Measurements from ENCODE around the gene SLC26A11. TPM values are rescaled to one million over a fixed set of nuclear protein-coding genes. Genes with fewer than 3 reads are reported as not detected.

The SLC26A11 gene
- total and polyA plus RNA-seq, 2 donors from 2014 or later = 11.3 to 24.5 TPM

DNA sequence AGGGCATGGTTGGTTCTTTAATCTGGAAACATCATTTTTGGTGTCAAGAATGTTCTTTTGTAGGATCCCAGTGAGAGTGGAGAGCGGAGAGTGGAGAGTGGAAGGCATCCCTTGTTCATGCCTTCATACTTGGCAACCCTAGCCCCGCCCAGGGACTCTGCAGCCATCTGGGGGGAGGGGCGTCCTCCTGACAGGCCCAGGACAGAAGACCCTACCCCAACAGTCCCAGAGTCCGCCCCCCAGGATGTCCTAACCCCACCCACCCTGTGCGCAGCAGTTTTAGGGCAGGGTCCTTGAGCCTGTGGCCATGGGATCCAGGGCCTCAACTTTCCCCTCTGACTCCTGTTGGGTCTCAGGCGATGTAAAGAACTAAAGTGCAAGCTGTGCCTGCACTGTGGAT is 4.5 kb downstream of the SLC26A11 start:
- DNase-seq (peak in 1 of 5 donors; percentile 50), FAIRE-seq (no peak)
- peaks cover 0 to 12% (median 3%) of the 10 kb centered on the region in 3 donors for H3K4me1 ChIP-seq (ENCODE audit: control insufficient read depth in 2 of 3, insufficient read depth in 2 of 3, low read depth in 1 of 3, low read length in 3 of 3)
- H3K4me3 ChIP-seq (ENCODE audit: low read length in 3 of 3) = no peak overlapping the region
- no peak overlapping the region for H3K27ac ChIP-seq (ENCODE audit: low read depth in 2 of 2, low read length in 2 of 2)
- H3K9ac ChIP-seq (ENCODE audit: low read length in 3 of 3) = no peak overlapping the region
- peaks cover 0 to 4% (median 0%) of the 10 kb centered on the region in 3 donors for H3K36me3 ChIP-seq (ENCODE audit: control insufficient read depth in 2 of 3, insufficient read depth in 3 of 3, low read length in 3 of 3)
- no peaks in the 10 kb centered on the region for H3K27me3 ChIP-seq (ENCODE audit: control insufficient read depth, insufficient read depth, low read length)
- intact Hi-C loops (cut with DNase I) = no loop called here
- no peaks in the 10 kb centered on the region for H3K9me3 ChIP-seq (ENCODE audit: control insufficient read depth in 2 of 3, insufficient read depth in 1 of 3, low read length in 3 of 3)
- TF ChIP-seq, protein P1, sequence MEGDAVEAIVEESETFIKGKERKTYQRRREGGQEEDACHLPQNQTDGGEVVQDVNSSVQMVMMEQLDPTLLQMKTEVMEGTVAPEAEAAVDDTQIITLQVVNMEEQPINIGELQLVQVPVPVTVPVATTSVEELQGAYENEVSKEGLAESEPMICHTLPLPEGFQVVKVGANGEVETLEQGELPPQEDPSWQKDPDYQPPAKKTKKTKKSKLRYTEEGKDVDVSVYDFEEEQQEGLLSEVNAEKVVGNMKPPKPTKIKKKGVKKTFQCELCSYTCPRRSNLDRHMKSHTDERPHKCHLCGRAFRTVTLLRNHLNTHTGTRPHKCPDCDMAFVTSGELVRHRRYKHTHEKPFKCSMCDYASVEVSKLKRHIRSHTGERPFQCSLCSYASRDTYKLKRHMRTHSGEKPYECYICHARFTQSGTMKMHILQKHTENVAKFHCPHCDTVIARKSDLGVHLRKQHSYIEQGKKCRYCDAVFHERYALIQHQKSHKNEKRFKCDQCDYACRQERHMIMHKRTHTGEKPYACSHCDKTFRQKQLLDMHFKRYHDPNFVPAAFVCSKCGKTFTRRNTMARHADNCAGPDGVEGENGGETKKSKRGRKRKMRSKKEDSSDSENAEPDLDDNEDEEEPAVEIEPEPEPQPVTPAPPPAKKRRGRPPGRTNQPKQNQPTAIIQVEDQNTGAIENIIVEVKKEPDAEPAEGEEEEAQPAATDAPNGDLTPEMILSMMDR (IDR thresholded peaks at IDR 0.05; ENCODE audit: borderline replicate concordance, extremely low read depth, insufficient read depth) = no peak

DNA sequence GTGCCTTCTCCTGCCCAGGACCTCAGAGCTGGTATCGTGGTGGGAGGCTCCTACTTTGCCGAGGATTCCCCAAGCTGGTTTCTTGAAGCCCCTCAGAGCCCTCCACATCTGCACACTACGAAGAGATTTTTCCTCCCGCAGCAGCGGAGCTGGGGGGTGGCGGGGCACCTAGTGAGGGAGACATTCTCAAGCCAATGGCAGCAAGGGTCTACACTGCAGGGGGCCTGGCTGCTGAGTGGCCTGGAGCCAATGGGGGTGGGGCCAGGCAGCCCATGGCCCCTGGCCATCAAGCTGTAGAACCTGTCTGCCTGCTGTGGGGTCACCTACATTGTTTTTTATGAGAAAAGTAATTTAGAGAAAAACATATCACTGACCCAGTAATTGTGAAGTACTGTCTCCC is 5.0 kb downstream of the SLC26A11 start:
- Histone ChIP-seq H3K27me3 (ENCODE audit: control insufficient read depth, insufficient read depth, low read length) (no peaks in the 10 kb centered on the region), H3K9ac (ENCODE audit: low read length in 3 of 3) (no peak overlapping the region), H3K36me3 (ENCODE audit: control insufficient read depth in 2 of 3, insufficient read depth in 3 of 3, low read length in 3 of 3) (peaks cover 0 to 4% (median 0%) of the 10 kb centered on the region in 3 donors), H3K4me1 (ENCODE audit: control insufficient read depth in 2 of 3, insufficient read depth in 2 of 3, low read depth in 1 of 3, low read length in 3 of 3) (peaks cover 0 to 12% (median 3%) of the 10 kb centered on the region in 3 donors), H3K9me3 (ENCODE audit: control insufficient read depth in 2 of 3, insufficient read depth in 1 of 3, low read length in 3 of 3) (no peaks in the 10 kb centered on the region), H3K27ac (ENCODE audit: low read depth in 2 of 2, low read length in 2 of 2) (no peak overlapping the region), H3K4me3 (ENCODE audit: low read length in 3 of 3) (no peak overlapping the region)
- DNase-seq (peak in 1 of 5 donors; percentile 45), FAIRE-seq (no peak)
- intact Hi-C loops (cut with DNase I) = no loop called here
- TF ChIP-seq, protein P1 (IDR thresholded peaks at IDR 0.05; ENCODE audit: borderline replicate concordance, extremely low read depth, insufficient read depth) = no peak

DNA sequence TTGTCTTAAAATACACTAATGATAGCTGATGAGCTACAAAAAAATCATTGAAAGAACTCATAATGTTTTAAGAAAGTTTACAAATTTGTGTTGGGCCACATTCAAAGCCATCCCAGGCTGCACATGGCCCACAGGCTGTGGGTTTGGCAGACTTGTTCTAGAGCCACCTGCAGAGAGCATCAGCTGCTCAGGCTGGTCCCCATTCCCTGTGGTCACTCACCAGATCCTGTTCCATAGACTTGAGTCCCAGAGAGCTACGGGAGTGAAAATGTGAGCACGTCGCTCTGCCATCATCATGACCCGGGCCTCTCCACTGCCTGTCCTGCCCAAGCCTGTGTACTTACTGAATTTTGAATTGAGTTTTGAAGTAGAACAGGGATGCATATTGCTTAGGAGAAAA is 6.9 kb downstream of the SLC26A11 start:
- Histone ChIP-seq H3K9ac (ENCODE audit: low read length in 3 of 3) (no peak overlapping the region), H3K4me3 (ENCODE audit: low read length in 3 of 3) (no peak overlapping the region), H3K36me3 (ENCODE audit: control insufficient read depth in 2 of 3, insufficient read depth in 3 of 3, low read length in 3 of 3) (peaks cover 0 to 6% (median 2%) of the 10 kb centered on the region in 3 donors), H3K27ac (ENCODE audit: low read depth in 2 of 2, low read length in 2 of 2) (no peak overlapping the region), H3K4me1 (ENCODE audit: control insufficient read depth in 2 of 3, insufficient read depth in 2 of 3, low read depth in 1 of 3, low read length in 3 of 3) (peaks cover 0 to 7% (median 0%) of the 10 kb centered on the region in 3 donors), H3K9me3 (ENCODE audit: control insufficient read depth in 2 of 3, insufficient read depth in 1 of 3, low read length in 3 of 3) (peaks cover 0 to under 1% (median 0%) of the 10 kb centered on the region in 3 donors), H3K27me3 (ENCODE audit: control insufficient read depth, insufficient read depth, low read length) (no peaks in the 10 kb centered on the region)
- TF ChIP-seq, protein P1 (IDR thresholded peaks at IDR 0.05; ENCODE audit: borderline replicate concordance, extremely low read depth, insufficient read depth) = no peak
- DNase-seq (no peak), FAIRE-seq (no peak)
- intact Hi-C loops (cut with DNase I) = no loop called here

DNA sequence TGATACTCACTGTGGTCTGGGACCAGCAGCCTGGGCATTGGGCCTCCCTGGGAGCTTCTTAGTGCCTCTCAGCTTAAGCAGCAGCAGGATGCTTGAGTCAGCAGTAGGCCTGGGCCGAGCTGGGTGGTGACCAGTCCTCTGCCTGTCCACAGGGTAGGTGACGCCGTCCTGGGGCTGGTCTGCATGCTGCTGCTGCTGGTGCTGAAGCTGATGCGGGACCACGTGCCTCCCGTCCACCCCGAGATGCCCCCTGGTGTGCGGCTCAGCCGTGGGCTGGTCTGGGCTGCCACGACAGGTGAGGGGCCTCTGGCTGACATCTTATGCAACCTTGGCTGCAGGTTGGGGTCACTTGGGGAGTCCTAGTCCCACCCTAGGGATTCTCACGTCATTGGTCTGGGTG is 7.4 kb downstream of the SLC26A11 start:
- FAIRE-seq = no peak

More for the DNA sequence above, 7.4 kb downstream of the SLC26A11 start:
- peak in 1 of 5 donors; percentile 71 for DNase-seq
- no peak overlapping the region for H3K4me3 ChIP-seq (ENCODE audit: low read length in 3 of 3)
- no peak overlapping the region for H3K27ac ChIP-seq (ENCODE audit: low read depth in 2 of 2, low read length in 2 of 2)
- intact Hi-C loops (cut with DNase I) = no loop called here
- peaks cover 2 to 6% (median 2%) of the 10 kb centered on the region in 3 donors for H3K36me3 ChIP-seq (ENCODE audit: control insufficient read depth in 2 of 3, insufficient read depth in 3 of 3, low read length in 3 of 3)
- peaks cover 0 to 6% (median 2%) of the 10 kb centered on the region in 3 donors for H3K9me3 ChIP-seq (ENCODE audit: control insufficient read depth in 2 of 3, insufficient read depth in 1 of 3, low read length in 3 of 3)
- H3K27me3 ChIP-seq (ENCODE audit: control insufficient read depth, insufficient read depth, low read length) = no peaks in the 10 kb centered on the region
- H3K4me1 ChIP-seq (ENCODE audit: control insufficient read depth in 2 of 3, insufficient read depth in 2 of 3, low read depth in 1 of 3, low read length in 3 of 3) = peaks cover 0 to 5% (median 0%) of the 10 kb centered on the region in 3 donors
- TF ChIP-seq, protein P1 (IDR thresholded peaks at IDR 0.05; ENCODE audit: borderline replicate concordance, extremely low read depth, insufficient read depth) = no peak
- H3K9ac ChIP-seq (ENCODE audit: low read length in 3 of 3) = no peak overlapping the region

Data from kidney (tissue), 14 donors.